Liver (tissue), 3 donors: Measurements from ENCODE around the gene NAT16.

Source experiments
- EGR1 ChIP-seq, 2 donors: IDR thresholded peaks; 2 replicates each; pipeline ENCODE4 v1.6.1; 2016 to 2018; ENCODE audit warnings: antibody characterized with exemption in 2 of 2, low read depth in 2 of 2
- GABPA ChIP-seq, 2 donors: IDR thresholded peaks in 1 of 2; conservative IDR thresholded peaks in 1 of 2; 2 replicates each; pipeline ENCODE4 v1.6.1; 2016; ENCODE audit warnings: antibody characterized with exemption in 2 of 2, mild to moderate bottlenecking in 1 of 2, moderate library complexity in 1 of 2
- HNF4A ChIP-seq, 2 donors: conservative IDR thresholded peaks; 2 replicates each; pipeline ENCODE4 v1.6.1; 2016; ENCODE audit warnings: antibody characterized with exemption in 2 of 2, mild to moderate bottlenecking in 2 of 2
- JUND ChIP-seq, 2 donors: IDR thresholded peaks; 2 replicates each; pipeline ENCODE4 v1.6.1; 2016; ENCODE audit warnings: antibody characterized with exemption in 2 of 2
- RAD21 ChIP-seq, 2 donors: IDR thresholded peaks; 2 replicates each; pipeline ENCODE4 v1.6.1; 2016; ENCODE audit warnings: antibody characterized with exemption in 2 of 2, mild to moderate bottlenecking in 2 of 2
- RXRA ChIP-seq, 2 donors: IDR thresholded peaks; 2 replicates each; pipeline ENCODE4 v1.6.1; 2017 to 2018; ENCODE audit warnings: antibody characterized with exemption in 2 of 2, mild to moderate bottlenecking in 1 of 2
- SP1 ChIP-seq: IDR thresholded peaks from 2 replicates; pipeline ENCODE4 v1.6.1; 2018; ENCODE audit warnings: antibody characterized with exemption, mild to moderate bottlenecking
- TAF1 ChIP-seq: conservative IDR thresholded peaks from 2 replicates; pipeline ENCODE4 v1.6.1; 2016; ENCODE audit warnings: antibody characterized with exemption, mild to moderate bottlenecking
- YY1 ChIP-seq: IDR thresholded peaks from 2 replicates; pipeline ENCODE4 v1.6.1; 2016; ENCODE audit warnings: antibody characterized with exemption, mild to moderate bottlenecking
- TF ChIP-seq, protein P1 (sequence below): fragments of 150-350 bp; IDR thresholded peaks from 2 replicates; pipeline ENCODE4 v1.5.1; 2017; ENCODE audit warnings: improper control_type of control experiment, low read depth, low read length; ENCODE audit not compliant: missing input control
- TF ChIP-seq, protein P2 (sequence below): IDR thresholded peaks from 2 replicates; pipeline ENCODE4 v1.6.1; 2016; ENCODE audit warnings: antibody characterized with exemption
- TF ChIP-seq, protein P3 (sequence below): IDR thresholded peaks from 2 replicates; pipeline ENCODE4 v1.6.1; 2016; ENCODE audit warnings: antibody characterized with exemption, mild to moderate bottlenecking
- donor health status: healthy.
- donor health status: healthy.

DNA sequence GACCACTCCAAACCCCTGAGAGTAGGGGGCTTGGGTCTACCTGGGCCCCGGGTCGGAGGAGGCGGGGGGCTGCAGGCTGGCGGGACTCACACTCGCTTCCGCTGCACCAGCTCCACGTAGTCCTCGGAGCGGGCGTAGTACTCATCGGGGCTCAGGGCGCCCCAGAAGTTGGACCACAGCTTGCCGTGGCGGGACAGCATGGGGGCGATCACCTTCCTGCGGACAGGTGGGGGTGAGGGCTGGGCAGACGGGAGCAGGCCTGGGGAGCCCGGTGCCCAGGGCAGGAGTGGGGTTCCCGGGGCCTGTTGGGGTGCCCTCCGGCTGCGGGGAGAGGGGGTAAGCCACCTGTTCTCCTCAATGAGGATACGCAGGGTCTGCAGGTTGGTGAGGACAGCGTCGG lies 31.4 kb upstream of the NAT16 start:
- TF ChIP-seq, protein P1, sequence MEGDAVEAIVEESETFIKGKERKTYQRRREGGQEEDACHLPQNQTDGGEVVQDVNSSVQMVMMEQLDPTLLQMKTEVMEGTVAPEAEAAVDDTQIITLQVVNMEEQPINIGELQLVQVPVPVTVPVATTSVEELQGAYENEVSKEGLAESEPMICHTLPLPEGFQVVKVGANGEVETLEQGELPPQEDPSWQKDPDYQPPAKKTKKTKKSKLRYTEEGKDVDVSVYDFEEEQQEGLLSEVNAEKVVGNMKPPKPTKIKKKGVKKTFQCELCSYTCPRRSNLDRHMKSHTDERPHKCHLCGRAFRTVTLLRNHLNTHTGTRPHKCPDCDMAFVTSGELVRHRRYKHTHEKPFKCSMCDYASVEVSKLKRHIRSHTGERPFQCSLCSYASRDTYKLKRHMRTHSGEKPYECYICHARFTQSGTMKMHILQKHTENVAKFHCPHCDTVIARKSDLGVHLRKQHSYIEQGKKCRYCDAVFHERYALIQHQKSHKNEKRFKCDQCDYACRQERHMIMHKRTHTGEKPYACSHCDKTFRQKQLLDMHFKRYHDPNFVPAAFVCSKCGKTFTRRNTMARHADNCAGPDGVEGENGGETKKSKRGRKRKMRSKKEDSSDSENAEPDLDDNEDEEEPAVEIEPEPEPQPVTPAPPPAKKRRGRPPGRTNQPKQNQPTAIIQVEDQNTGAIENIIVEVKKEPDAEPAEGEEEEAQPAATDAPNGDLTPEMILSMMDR: no peak
- TF ChIP-seq HNF4A (conservative IDR thresholded peaks at IDR 0.05): no peak
- TF ChIP-seq, protein P2, sequence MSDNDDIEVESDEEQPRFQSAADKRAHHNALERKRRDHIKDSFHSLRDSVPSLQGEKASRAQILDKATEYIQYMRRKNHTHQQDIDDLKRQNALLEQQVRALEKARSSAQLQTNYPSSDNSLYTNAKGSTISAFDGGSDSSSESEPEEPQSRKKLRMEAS: no peak
- no peak for TF ChIP-seq GABPA (IDR thresholded peaks at IDR 0.05 in 1 of 2, conservative IDR thresholded peaks at IDR 0.05 in 1 of 2)
- TF ChIP-seq RXRA (IDR thresholded peaks at IDR 0.05): no peak
- no peak for TF ChIP-seq RAD21 (IDR thresholded peaks at IDR 0.05)
- TF ChIP-seq SP1: no peak
- TF ChIP-seq YY1: no peak
- no peak for TF ChIP-seq TAF1
- TF ChIP-seq JUND (IDR thresholded peaks at IDR 0.05): no peak
- TF ChIP-seq, protein P3, sequence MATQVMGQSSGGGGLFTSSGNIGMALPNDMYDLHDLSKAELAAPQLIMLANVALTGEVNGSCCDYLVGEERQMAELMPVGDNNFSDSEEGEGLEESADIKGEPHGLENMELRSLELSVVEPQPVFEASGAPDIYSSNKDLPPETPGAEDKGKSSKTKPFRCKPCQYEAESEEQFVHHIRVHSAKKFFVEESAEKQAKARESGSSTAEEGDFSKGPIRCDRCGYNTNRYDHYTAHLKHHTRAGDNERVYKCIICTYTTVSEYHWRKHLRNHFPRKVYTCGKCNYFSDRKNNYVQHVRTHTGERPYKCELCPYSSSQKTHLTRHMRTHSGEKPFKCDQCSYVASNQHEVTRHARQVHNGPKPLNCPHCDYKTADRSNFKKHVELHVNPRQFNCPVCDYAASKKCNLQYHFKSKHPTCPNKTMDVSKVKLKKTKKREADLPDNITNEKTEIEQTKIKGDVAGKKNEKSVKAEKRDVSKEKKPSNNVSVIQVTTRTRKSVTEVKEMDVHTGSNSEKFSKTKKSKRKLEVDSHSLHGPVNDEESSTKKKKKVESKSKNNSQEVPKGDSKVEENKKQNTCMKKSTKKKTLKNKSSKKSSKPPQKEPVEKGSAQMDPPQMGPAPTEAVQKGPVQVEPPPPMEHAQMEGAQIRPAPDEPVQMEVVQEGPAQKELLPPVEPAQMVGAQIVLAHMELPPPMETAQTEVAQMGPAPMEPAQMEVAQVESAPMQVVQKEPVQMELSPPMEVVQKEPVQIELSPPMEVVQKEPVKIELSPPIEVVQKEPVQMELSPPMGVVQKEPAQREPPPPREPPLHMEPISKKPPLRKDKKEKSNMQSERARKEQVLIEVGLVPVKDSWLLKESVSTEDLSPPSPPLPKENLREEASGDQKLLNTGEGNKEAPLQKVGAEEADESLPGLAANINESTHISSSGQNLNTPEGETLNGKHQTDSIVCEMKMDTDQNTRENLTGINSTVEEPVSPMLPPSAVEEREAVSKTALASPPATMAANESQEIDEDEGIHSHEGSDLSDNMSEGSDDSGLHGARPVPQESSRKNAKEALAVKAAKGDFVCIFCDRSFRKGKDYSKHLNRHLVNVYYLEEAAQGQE: no peak
- TF ChIP-seq EGR1 (IDR thresholded peaks at IDR 0.05; ENCODE audit: low read depth in 2 of 2): no peak
